HG03460 (cell line): Measurements from ENCODE around the gene KATNB1.
"Not testable (repeated sequence)": the region's sequence is repeated elsewhere in the genome, so short reads cannot be mapped to it uniquely, and the experiment has no call there.

ENCODE experiments used
- ATAC-seq: cut with Tn5 transposase; IDR thresholded peaks from one replicate; pipeline ENCODE4 v1.9.1; 2021; ENCODE audit not compliant: unreplicated experiment

KATNB1 gene

DNA sequence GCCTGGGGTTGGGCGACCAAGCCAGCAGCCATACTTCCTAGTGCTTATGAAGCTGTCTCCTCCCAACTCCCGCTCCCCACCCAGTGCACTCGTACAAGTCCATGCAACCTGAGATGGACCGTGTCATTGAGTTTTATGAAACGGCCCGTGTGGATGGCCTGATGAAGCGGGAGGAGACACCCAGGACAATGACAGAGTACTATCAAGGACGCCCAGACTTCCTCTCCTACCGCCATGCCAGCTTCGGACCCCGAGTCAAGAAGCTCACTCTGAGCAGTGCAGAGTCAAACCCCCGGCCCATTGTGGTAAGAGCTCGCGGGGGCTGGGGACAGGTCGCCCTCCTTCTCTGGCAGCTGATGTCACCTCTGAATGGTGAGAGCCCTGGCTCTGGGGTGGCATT lies 11.0 kb upstream of the KATNB1 start:
- no peak for ATAC-seq

- ATAC-seq, result no peak
Measured at GRCh38 chr16:57725151-57725550, 10.4 kb upstream of the KATNB1 start.

DNA sequence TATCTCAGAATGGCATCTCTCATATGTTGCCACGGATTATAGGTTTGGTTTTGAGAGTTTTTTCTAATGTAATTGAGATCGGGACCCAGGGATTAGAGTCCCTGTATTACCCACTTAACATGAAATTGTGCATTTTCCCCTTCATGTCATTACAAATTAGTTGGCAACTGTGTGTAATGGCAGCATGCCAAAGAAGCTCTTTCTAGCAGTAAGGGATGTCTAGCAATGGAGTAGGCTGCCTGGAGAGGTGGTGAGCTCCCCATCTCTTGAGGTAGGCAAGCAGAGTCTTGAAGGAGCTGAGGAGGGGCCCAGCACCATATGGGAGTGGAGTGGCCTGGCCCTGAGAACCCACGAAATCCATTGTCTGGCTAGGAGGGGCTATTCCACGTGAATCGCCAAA lies 10.0 kb upstream of the KATNB1 start:
- no peak for ATAC-seq

DNA sequence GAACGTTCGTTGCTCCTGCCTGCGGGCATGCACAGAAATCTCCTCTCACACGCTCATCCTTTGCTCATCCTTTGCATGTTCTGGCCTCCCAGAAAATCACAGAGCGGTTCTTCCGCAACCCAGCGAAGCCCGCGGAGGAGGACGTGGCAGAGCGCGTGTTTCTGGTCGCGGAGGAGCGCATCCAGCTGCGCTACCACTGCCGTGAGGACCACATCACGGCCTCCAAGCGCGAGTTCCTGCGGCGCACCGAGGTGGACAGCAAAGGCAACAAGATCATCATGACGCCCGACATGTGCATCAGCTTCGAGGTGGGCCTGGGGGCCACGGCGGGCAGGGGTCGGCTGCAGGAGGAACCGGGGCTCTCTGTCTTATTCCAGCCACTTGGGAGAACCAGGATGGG lies 9.6 kb upstream of the KATNB1 start:
- ATAC-seq, result no peak

DNA sequence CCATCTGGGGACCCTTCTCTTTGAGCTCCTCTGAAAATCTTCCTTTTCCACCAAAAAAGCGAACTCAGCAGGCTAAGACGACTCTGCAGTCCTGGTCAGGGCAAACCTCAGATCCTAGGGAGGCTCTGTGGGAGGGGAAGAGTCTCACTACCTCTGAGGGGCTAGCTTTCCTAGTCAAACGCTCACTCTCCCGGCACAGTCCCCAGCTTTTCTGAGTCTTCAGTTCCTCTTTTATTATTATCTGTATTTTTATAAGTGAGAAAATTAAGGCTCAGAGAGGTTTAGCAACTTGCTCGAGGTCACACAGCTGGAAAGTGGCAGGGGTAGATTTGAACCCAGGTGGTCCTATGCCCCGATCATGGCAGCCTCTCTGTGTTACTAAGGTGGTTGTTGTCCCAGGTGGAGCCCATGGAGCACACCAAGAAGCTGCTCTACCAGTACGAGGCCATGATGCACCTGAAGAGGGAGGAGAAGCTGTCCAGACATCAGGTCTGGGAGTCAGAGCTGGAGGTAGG lies 9.1 kb upstream of the KATNB1 start:
- ATAC-seq, result no peak

DNA sequence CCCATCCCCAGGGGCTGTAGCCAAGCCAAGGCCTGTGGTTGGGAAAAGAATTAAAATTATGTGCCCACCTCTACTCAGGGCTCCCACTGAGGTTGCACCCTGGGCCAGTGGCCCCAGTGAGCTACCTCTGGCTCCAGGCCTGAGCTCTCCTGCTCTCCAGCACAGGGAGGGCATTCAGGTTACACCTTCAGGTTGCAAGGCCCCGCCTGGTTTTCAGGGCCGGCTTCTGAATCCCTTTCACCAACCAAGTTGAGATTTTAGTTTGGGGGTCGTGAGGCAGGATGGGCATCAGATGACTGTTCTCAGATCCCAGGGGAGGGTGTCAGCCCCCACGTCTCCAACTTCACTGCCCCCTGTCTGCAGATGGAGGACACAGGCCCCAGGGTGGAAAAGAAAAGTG lies 8.0 kb upstream of the KATNB1 start:
- no peak for ATAC-seq

GRCh38 chr16:57728336-57729181 lies 7.0 kb upstream of the KATNB1 start:
- no peak for ATAC-seq

GRCh38 chr16:57729182-57729484 lies 6.4 kb upstream of the KATNB1 start:
- ATAC-seq, result no peak

DNA sequence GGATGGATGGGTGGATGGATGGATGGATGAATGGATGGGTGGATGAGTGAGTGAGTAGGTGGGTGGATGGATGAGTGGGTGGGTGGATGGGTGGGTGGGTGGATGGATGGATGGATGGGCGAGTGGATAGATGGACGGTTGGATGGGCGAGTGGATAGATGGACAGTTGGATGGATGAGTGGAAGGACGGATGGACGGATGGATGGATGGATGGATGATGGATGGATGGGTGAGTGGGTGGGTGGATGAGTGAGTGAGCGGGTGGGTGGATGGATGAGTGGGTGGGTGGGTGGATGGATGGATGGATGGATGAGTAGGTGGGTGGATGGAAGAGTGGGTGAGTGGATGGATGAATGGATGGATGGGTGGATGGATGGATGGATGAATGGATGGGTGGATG lies 5.7 kb upstream of the KATNB1 start:
- not testable (repeated sequence) for ATAC-seq

DNA sequence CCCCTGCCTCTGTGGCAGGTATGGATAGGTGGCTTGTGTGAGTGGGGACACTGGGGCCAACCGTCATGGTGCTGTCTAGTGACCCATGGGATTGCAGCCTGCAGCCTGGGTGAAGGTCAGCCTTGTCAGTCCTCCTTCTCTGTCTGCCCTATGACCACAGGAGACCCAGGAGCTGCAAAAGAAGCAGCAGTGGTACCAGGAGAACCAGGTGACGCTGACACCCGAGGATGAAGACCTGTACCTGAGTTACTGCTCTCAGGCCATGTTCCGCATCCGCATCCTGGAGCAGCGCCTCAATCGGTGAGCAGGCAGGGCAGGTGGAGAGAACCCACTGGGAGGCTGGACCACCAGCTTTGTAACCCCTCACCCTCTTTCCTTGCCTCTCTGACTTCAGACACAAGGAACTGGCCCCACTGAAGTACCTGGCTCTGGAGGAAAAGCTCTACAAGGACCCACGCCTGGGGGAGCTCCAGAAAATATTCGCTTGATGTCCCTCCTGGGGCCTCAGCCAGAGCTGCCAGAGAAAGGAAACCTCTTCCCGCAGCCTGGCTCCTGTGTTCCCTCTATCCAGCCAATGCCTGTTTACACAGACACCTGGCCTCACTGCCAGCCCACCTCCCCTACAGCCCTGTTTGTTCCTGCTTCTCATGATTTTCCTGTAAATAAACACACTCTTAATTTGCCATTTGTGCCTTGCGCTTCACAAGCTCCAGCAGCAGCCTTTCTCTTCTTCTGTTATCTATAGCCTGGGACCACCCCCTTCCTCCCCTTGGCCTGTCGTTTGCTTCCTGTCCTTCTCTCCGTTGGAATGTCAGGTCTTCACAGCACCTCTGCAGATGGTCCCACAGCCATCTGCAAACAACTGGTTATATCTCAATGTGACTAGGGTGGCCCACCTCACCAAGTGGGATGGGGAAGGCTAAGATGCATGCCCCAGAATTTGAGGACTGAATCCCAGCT lies 4.5 kb upstream of the KATNB1 start:
- no peak for ATAC-seq

DNA sequence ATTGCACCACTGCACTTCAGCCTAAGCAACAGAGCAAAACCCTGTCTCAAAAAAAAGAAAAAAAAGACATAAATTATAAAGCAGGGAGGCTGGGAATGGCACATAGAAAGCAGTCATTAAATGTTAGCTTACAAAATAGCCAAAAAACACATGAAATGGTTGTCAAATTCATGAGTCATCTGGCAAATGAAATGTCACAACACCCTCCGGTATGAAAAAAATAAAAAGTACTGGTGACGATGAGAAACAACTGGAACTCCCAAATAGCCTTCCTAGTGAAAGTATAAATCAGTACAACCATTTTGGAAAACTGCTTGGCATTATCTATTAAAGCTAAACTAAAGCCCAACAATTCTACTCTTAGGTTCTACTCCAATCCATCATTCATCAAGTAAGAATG lies 3.5 kb upstream of the KATNB1 start:
- ATAC-seq, result no peak

DNA sequence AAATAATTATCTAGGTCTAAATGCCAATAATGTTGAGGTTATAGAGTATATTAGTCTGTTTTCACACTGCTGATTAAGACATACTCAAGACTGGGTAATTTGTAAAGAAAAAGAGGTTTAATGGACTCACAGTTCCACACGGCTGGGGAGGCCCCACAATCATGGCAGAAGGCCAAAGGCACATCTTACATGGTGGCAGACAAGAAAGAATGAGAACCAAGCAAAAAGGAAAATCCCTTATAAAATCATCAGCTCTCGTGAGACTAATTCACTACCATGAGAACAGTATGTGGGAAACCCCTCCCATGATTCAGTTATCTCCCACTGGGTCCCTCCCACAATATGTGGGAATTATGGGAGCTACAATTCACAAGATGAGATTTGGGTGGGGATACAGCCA lies 2.9 kb upstream of the KATNB1 start:
- ATAC-seq, result no peak

GRCh38 chr16:57734308-57734924 lies 1.2 kb upstream of the KATNB1 start:
- ATAC-seq, result no peak

- peak; percentile 82 for ATAC-seq
Measured at GRCh38 chr16:57734925-57735754, 430 bp upstream of the KATNB1 start.

DNA sequence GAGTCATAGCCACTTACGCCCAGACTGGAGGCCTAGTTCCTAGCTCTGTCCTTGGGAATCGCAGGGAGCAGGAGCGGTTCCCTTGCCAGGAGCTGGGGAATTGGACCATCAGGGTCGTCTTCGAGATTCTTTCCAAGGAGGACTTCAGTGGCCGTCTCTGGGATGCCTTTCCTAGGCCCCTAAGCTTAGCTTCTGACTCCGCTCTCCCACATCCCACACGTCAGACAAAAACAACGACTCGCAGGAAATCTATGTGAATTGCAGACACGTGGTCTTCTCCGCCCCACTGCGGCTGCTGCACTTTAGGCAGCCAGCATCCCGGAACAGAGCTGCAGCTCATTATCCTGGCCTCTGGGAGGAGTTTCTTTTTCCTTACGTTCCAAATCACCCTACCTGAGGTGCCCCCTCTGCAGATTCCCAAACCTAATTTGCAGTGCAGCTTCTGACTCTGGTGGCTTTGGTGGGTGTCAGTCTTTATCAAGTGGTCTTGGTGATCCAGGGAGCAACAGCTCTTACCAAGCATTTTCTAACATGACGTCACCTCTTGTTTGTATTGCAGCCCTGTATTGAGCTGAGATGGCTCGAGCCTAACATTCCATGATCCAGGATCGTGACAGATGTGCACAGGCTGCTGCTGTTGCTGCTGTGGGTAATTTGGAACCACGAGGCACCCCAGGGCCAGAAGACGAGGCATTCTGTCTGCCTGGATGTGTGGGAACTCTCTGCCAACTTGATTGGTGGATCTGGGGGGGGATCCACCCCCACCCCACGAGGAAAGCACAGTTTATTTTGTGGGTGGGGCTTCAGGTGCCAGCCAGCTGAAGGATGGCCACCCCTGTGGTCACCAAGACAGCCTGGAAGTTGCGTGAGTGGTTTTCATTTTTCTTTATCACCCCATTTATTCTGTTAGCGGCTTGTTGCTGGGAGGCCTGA lies 1.1 kb downstream of the KATNB1 start:
- ATAC-seq, result no peak

DNA sequence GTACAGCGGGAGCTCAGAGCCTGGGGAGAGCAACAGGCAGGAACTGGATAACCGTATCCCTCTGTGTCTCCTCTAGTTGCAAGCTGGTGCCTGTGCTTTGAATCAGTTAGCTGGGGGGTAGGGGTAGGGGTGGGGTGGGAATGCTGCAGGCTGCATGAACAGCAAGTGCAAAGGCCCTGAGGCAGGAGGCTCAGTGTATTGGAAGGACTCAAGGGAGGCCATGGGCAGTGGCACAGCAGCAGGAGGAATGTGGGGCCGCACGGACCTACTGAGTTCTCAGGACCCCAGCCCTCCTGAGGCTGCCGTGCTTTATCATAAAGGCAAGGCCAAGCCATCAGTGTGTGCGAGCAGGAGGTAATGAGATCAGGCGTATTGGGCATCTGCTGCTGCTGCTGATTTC lies 3.3 kb downstream of the KATNB1 start:
- ATAC-seq, result no peak

- no peak for ATAC-seq
Measured at GRCh38 chr16:57739756-57740422, 4.3 kb downstream of the KATNB1 start.

- ATAC-seq, result no peak
Measured at GRCh38 chr16:57740423-57741071, 5.0 kb downstream of the KATNB1 start.
